Activated CD8-positive, alpha-beta T cell treated with anti-CD3 and anti-CD28 coated beads for 36 hours (primary cell): ENCODE measurements around the gene CDC25B. TPM values are rescaled to one million over a fixed set of nuclear protein-coding genes. Genes with fewer than 3 reads are reported as not detected.

Experiments used
- ATAC-seq: fragments of 200-7000 bp; cut with Tn5 transposase; one replicate; pipeline ENCODE4 v1.10.0; 2021; ENCODE audit warnings: mild to moderate bottlenecking, moderate library complexity
- CTCF ChIA-PET: fragments of 350-600 bp; sonication (Branson Sonifier 250); formaldehyde crosslinking; loops from one replicate; lab custom pipeline; 2021; ENCODE audit warnings: antibody characterized with exemption; lab: Charles Lee
- POLR2A ChIA-PET: fragments of 350-600 bp; sonication (Branson Sonifier 250); formaldehyde crosslinking; loops from one replicate; lab custom pipeline; 2021; ENCODE audit warnings: antibody characterized with exemption; lab: Charles Lee
- DNase-seq: peaks from one replicate; pipeline ENCODE4 v3.0.0-alpha.2; 2020
- H3K27ac Mint-ChIP-seq: one replicate; pipeline ENCODE4 v1.8.0; 2021; ENCODE audit warnings: mild to moderate bottlenecking, mixed read lengths
- H3K27me3 Mint-ChIP-seq: one replicate; pipeline ENCODE4 v1.8.0; 2021; ENCODE audit warnings: mixed read lengths
- H3K36me3 Mint-ChIP-seq: one replicate; pipeline ENCODE4 v1.8.0; 2021; ENCODE audit warnings: low read depth, mixed read lengths
- H3K4me1 Mint-ChIP-seq: one replicate; pipeline ENCODE4 v1.8.0; 2021; ENCODE audit warnings: low read depth, mixed read lengths
- H3K4me3 Mint-ChIP-seq: one replicate; pipeline ENCODE4 v1.8.0; 2021; ENCODE audit warnings: mild to moderate bottlenecking, moderate library complexity, mixed read lengths
- H3K9me3 Mint-ChIP-seq: one replicate; pipeline ENCODE4 v1.8.0; 2021; ENCODE audit warnings: mixed read lengths
- CTCF ChIP-seq: fragments of 200-600 bp; IDR thresholded peaks from one replicate; pipeline ENCODE4 v1.8.0; 2022; ENCODE audit warnings: antibody characterized with exemption, mild to moderate bottlenecking
- intact Hi-C: fragments of 100-400 bp; cut with micrococcal nuclease; formaldehyde crosslinking; loops from one replicate; pipeline ENCODE4 v1.10.0; 2022
- total RNA-seq, 2 experiments: library from RNA; stranded (reverse); gene quantifications; one replicate each; pipeline ENCODE4 v1.2.3, GENCODE V29; 2021

Gene CDC25B
- total RNA-seq, 2 experiments from 2014 or later = 66.9 to 67.1 TPM

GRCh38 chr20:3755814-3756480 lies 40.2 kb upstream of the CDC25B start:
- POLR2A ChIA-PET = no interaction called here
- CTCF ChIA-PET = interaction anchor here (0.9 kb wide), 1 partner anchor 99 kb away, joined by 4 read pairs; no protein-coding TSS in a partner anchor
- Mint-ChIP-seq H3K9me3 (no peaks in the 10 kb centered on the region), H3K4me3 (no peak overlapping the region), H3K4me1 (peaks cover 8% of the 10 kb centered on the region), H3K27me3 (no peaks in the 10 kb centered on the region), H3K27ac (no peak overlapping the region), H3K36me3 (peaks cover 13% of the 10 kb centered on the region)
- TF ChIP-seq CTCF = no peak
- DNase-seq (no peak), ATAC-seq (no peak)
- intact Hi-C loops = no loop called here

- no peaks in the 10 kb centered on the region for H3K27me3 Mint-ChIP-seq
- H3K27ac Mint-ChIP-seq = no peak overlapping the region
- H3K4me1 Mint-ChIP-seq = peaks cover 6% of the 10 kb centered on the region
- peaks cover 12% of the 10 kb centered on the region for H3K36me3 Mint-ChIP-seq
- TF ChIP-seq CTCF = no peak
- ChIA-PET CTCF (interaction anchor here (0.9 to 1.5 kb wide), 4 partner anchors 9 to 92 kb away, joined by 3 to 5 read pairs (median 3); partner anchors contain the start of gene ADISSP), POLR2A (interaction anchor here (0.6 to 1.9 kb wide), 2 partner anchors 11 to 26 kb away, joined by 3 to 10 read pairs; partner anchors contain the start of gene ADISSP)
- DNase-seq = no peak
- H3K4me3 Mint-ChIP-seq = no peak overlapping the region
- intact Hi-C loops = no loop called here
- no peaks in the 10 kb centered on the region for H3K9me3 Mint-ChIP-seq
- no peak for ATAC-seq
These were observed 38.8 kb upstream of the CDC25B start for GRCh38 chr20:3757268-3757667.

GRCh38 chr20:3758566-3758965 lies 37.5 kb upstream of the CDC25B start:
- ChIA-PET CTCF (interaction anchor here (1.1 kb wide), 1 partner anchor 9 kb away, joined by 3 read pairs; the partner anchor contains the start of gene ADISSP), POLR2A (interaction anchor here (1.9 kb wide), 1 partner anchor 10 kb away, joined by 10 read pairs; the partner anchor contains the start of gene ADISSP)
- Mint-ChIP-seq H3K4me3 (no peak overlapping the region), H3K27ac (no peak overlapping the region), H3K27me3 (no peaks in the 10 kb centered on the region), H3K4me1 (no peaks in the 10 kb centered on the region), H3K36me3 (peaks cover 12% of the 10 kb centered on the region), H3K9me3 (no peaks in the 10 kb centered on the region)
- ATAC-seq = no peak
- no peak for DNase-seq
- TF ChIP-seq CTCF = no peak
- intact Hi-C loops = no loop called here

GRCh38 chr20:3759316-3759823 lies 36.7 kb upstream of the CDC25B start:
- H3K27me3 Mint-ChIP-seq = no peaks in the 10 kb centered on the region
- H3K36me3 Mint-ChIP-seq = peaks cover 12% of the 10 kb centered on the region
- no peak for DNase-seq
- POLR2A ChIA-PET = interaction anchor here (1.9 kb wide), 1 partner anchor 61 kb away, joined by 5 read pairs; the partner anchor contains the start of gene AP5S1
- CTCF ChIA-PET = interaction anchor here (0.7 kb wide), 1 partner anchor 8 kb away, joined by 3 read pairs; the partner anchor contains the start of gene ADISSP
- H3K4me1 Mint-ChIP-seq = no peaks in the 10 kb centered on the region
- no peak for ATAC-seq
- TF ChIP-seq CTCF = no peak
- intact Hi-C loops = no loop called here
- no peak overlapping the region for H3K4me3 Mint-ChIP-seq
- no peak overlapping the region for H3K27ac Mint-ChIP-seq
- no peaks in the 10 kb centered on the region for H3K9me3 Mint-ChIP-seq

GRCh38 chr20:3759884-3760283 lies 36.2 kb upstream of the CDC25B start:
- ChIA-PET CTCF (interaction anchor here (0.9 kb wide), 1 partner anchor 9 kb away, joined by 3 read pairs; no protein-coding TSS in a partner anchor), POLR2A (interaction anchor here (1.9 kb wide), 1 partner anchor 61 kb away, joined by 5 read pairs; the partner anchor contains the start of gene AP5S1)
- Mint-ChIP-seq H3K9me3 (no peaks in the 10 kb centered on the region), H3K4me1 (no peaks in the 10 kb centered on the region), H3K36me3 (peaks cover 12% of the 10 kb centered on the region), H3K4me3 (no peak overlapping the region), H3K27me3 (no peaks in the 10 kb centered on the region), H3K27ac (no peak overlapping the region)
- DNase-seq (no peak), ATAC-seq (no peak)
- intact Hi-C loops = no loop called here
- TF ChIP-seq CTCF = no peak
